Midbrain (tissue), 1 donor: ENCODE data around the gene FAM9B.

Experiments
- DNase-seq: peaks from one replicate; lab custom pipeline; 2025; lab: John Stamatoyannopoulos, UW

The FAM9B gene

DNA sequence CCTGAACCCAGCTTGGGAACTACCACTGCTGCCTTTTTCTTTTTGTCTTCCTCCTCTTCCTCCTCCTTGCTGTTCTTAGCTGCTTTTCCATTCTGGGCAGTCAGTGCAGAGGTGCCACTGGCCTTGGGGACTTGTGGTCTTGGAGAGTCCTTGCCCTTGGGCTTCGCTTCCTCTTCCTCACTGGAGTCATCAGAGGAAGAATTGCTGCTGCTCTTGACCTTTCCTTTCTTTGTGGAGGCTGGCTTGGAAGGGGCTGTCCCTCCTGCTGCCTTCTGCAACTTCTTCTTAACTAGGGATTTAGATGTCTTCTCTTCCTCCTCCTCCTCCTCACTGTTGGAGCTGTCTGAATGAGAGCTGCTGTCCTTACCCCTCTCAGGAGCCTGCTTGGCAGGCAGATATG lies 53.2 kb downstream of the FAM9B start:
- DNase-seq, result no peak
